Vagina (tissue), 2 donors: ENCODE data around the gene KDM2A.
A peak's percentile ranks its signal among the peaks of the same experiment; 100 is the strongest.

Source experiments
- CTCF ChIP-seq, 3 experiments: fragments of 450-650 bp in 2 of 3; fragments of 200-600 bp in 1 of 3; sonication (generic) in 1 of 3; IDR thresholded peaks; one replicate each; pipeline ENCODE4 v1.5.1; 2017 to 2019; ENCODE audit warnings: antibody characterized with exemption in 3 of 3, mild to moderate bottlenecking in 2 of 3, moderate library complexity in 2 of 3
- POLR2A ChIP-seq, 2 donors: fragments of 450-650 bp; IDR thresholded peaks; one replicate each; pipeline ENCODE4 v1.6.1; 2017; ENCODE audit warnings: antibody characterized with exemption in 2 of 2, mild to moderate bottlenecking in 2 of 2, moderate library complexity in 2 of 2
- POLR2AphosphoS5 ChIP-seq, 2 donors: sonication (generic); formaldehyde crosslinking; IDR thresholded peaks; one replicate each; pipeline ENCODE4 v1.9.0; 2017; ENCODE audit warnings: antibody characterized with exemption in 2 of 2, mild to moderate bottlenecking in 2 of 2, low read depth in 1 of 2; ENCODE audit not compliant: insufficient read depth in 1 of 2

GRCh38 chr11:67119585-67120391, 725 bp downstream of the KDM2A start:
- no peak for TF ChIP-seq CTCF (IDR thresholded peaks at IDR 0.05)
- no peak for TF ChIP-seq POLR2A (IDR thresholded peaks at IDR 0.05)
- TF ChIP-seq POLR2AphosphoS5 (IDR thresholded peaks at IDR 0.05; ENCODE audit: insufficient read depth in 1 of 2, low read depth in 1 of 2), result peak in 1 of 2 donors; percentile 31
